Ishikawa (cell line): ENCODE results near the gene ANKRD28.

Experiments
- CEBPB ChIP-seq: IDR thresholded peaks from 2 replicates; pipeline ENCODE4 v1.6.1; 2012
- CREB1 ChIP-seq: IDR thresholded peaks from 2 replicates; pipeline ENCODE4 v1.6.1; 2012; ENCODE audit warnings: low read depth
- EP300 ChIP-seq: IDR thresholded peaks from 2 replicates; pipeline ENCODE4 v1.6.1; 2012; ENCODE audit warnings: borderline replicate concordance
- NFIC ChIP-seq: IDR thresholded peaks from 2 replicates; pipeline ENCODE4 v1.6.1; 2012
- RAD21 ChIP-seq: IDR thresholded peaks from 2 replicates; pipeline ENCODE4 v1.6.1; 2012; ENCODE audit warnings: low read depth
- TEAD4 ChIP-seq: IDR thresholded peaks from 2 replicates; pipeline ENCODE4 v1.6.1; 2012
- YY1 ChIP-seq: IDR thresholded peaks from 2 replicates; pipeline ENCODE4 v1.6.1; 2012; ENCODE audit warnings: low read depth
- TF ChIP-seq, protein P1 (sequence below): IDR thresholded peaks from 2 replicates; pipeline ENCODE4 v1.6.1; 2012
- TF ChIP-seq, protein P2 (sequence below): IDR thresholded peaks from 2 replicates; pipeline ENCODE4 v1.6.1; 2012; ENCODE audit warnings: low read depth, mild to moderate bottlenecking

GRCh38 chr3:15781637-15782402, 16.0 kb downstream of the ANKRD28 start:
- TF ChIP-seq, protein P1, sequence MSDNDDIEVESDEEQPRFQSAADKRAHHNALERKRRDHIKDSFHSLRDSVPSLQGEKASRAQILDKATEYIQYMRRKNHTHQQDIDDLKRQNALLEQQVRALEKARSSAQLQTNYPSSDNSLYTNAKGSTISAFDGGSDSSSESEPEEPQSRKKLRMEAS = no peak
- TF ChIP-seq CEBPB (no peak), EP300 (no peak), RAD21 (no peak), NFIC (no peak), CREB1 (no peak), TEAD4 (no peak), YY1 (no peak)
- TF ChIP-seq, protein P2, sequence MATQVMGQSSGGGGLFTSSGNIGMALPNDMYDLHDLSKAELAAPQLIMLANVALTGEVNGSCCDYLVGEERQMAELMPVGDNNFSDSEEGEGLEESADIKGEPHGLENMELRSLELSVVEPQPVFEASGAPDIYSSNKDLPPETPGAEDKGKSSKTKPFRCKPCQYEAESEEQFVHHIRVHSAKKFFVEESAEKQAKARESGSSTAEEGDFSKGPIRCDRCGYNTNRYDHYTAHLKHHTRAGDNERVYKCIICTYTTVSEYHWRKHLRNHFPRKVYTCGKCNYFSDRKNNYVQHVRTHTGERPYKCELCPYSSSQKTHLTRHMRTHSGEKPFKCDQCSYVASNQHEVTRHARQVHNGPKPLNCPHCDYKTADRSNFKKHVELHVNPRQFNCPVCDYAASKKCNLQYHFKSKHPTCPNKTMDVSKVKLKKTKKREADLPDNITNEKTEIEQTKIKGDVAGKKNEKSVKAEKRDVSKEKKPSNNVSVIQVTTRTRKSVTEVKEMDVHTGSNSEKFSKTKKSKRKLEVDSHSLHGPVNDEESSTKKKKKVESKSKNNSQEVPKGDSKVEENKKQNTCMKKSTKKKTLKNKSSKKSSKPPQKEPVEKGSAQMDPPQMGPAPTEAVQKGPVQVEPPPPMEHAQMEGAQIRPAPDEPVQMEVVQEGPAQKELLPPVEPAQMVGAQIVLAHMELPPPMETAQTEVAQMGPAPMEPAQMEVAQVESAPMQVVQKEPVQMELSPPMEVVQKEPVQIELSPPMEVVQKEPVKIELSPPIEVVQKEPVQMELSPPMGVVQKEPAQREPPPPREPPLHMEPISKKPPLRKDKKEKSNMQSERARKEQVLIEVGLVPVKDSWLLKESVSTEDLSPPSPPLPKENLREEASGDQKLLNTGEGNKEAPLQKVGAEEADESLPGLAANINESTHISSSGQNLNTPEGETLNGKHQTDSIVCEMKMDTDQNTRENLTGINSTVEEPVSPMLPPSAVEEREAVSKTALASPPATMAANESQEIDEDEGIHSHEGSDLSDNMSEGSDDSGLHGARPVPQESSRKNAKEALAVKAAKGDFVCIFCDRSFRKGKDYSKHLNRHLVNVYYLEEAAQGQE = no peak
